Osteoblast (primary cell): ENCODE measurements around the gene NUP50. TPM values are rescaled to one million over a fixed set of nuclear protein-coding genes. Genes with fewer than 3 reads are reported as not detected.

Experiments
- DNase-seq: peaks from one replicate; pipeline ENCODE4 v3.0.0; 2011; ENCODE audit warnings: low spot score, mixed read lengths; ENCODE audit not compliant: insufficient read length; ENCODE audit errors: missing footprints
- H2AFZ ChIP-seq: 2 replicates; pipeline ENCODE4 v1.6.0; 2011; ENCODE audit warnings: mild to moderate bottlenecking, low read length
- H3K27ac ChIP-seq: 2 replicates; pipeline ENCODE4 v1.5.1; 2011; ENCODE audit warnings: mild to moderate bottlenecking, low read depth, low read length, moderate library complexity
- H3K27me3 ChIP-seq: 2 replicates; pipeline ENCODE4 v1.6.0; 2012; ENCODE audit warnings: mild to moderate bottlenecking, control low read depth, inconsistent platforms, low read length, moderate library complexity; ENCODE audit not compliant: insufficient read depth
- H3K36me3 ChIP-seq: 2 replicates; pipeline ENCODE4 v1.5.1; 2011; ENCODE audit warnings: mild to moderate bottlenecking, low read length, control low read depth, moderate library complexity; ENCODE audit not compliant: insufficient read depth
- H3K4me1 ChIP-seq: 2 replicates; pipeline ENCODE4 v1.5.1; 2011; ENCODE audit warnings: mild to moderate bottlenecking, low read length, control low read depth, moderate library complexity; ENCODE audit not compliant: insufficient read depth
- H3K4me2 ChIP-seq: 2 replicates; pipeline ENCODE4 v1.6.0; 2011; ENCODE audit warnings: mild to moderate bottlenecking, low read length; ENCODE audit not compliant: insufficient read depth
- H3K4me3 ChIP-seq: fragments of 200-600 bp; sonication (generic); 3 replicates; pipeline ENCODE4 v1.5.1; 2012; ENCODE audit warnings: mild to moderate bottlenecking, low read length, inconsistent platforms; ENCODE audit not compliant: insufficient read depth
- H3K79me2 ChIP-seq: 2 replicates; pipeline ENCODE4 v1.6.0; 2012; ENCODE audit warnings: mild to moderate bottlenecking, low read length, control low read depth, inconsistent platforms; ENCODE audit not compliant: insufficient read depth
- H3K9me3 ChIP-seq: 2 replicates; pipeline ENCODE4 v1.5.1; 2011; ENCODE audit warnings: low read depth, low read length, control low read depth
- H4K20me1 ChIP-seq: 2 replicates; pipeline ENCODE4 v1.6.0; 2012; ENCODE audit warnings: mild to moderate bottlenecking, low read length, control low read depth; ENCODE audit not compliant: insufficient read depth
- total RNA-seq: library from RNA; depleted of rRNA; stranded (reverse); fragments of >200 nt; gene quantifications from 2 replicates; pipeline ENCODE4 v1.2.3, GENCODE V29; 2012
- TF ChIP-seq, protein P1 (sequence below): IDR thresholded peaks from 2 replicates; pipeline ENCODE4 v1.5.1; 2011; ENCODE audit warnings: mild to moderate bottlenecking, low read depth, low read length, moderate library complexity; ENCODE audit errors: extremely low read depth

Gene NUP50
- total RNA-seq, 1 donor: 54.3 TPM

DNA sequence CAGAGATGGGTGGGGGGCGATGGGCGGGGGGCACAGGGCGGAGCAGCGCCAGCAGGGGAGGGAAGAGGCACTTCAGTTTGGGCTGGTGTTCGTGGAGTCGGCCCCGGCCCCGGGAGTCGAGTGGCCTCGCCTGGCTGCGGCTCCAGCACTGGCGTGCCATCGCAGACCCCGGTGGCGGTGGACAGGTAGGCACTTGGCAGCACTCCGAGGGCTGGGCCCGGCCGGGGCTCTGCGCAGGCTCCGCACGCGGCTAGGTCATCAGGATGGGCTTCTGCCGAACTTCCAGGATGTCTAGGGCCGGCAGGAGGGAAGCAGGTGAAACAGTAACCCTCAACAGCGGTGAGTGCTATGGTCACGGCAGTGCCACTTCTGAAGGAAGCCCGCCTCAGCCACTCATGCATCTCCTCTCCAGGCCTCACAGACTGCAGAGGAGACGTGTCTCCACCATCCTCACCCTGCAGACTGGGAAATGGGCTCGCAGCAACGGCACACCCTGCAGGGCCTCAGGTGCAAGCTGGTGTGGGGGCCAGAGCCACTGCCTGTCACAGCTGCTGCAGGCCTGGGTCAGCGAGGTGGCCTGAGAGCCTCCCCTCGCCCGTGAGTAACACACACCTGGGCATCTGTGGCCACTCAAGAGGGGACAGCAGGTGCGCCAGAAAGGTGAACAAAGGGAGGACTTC is 33.3 kb downstream of the NUP50 start:
- Histone ChIP-seq H3K36me3 (peaks cover 14% of the 10 kb centered on the region), H3K4me1 (peaks cover 16% of the 10 kb centered on the region), H3K79me2 (no peaks in the 10 kb centered on the region), H3K9me3 (no peaks in the 10 kb centered on the region), H4K20me1 (peaks cover 16% of the 10 kb centered on the region), H3K4me3 (no peak overlapping the region), H3K4me2 (no peak overlapping the region), H2AFZ (no peak overlapping the region), H3K27ac (no peak overlapping the region), H3K27me3 (no peaks in the 10 kb centered on the region)
- DNase-seq: peak; percentile 73
- TF ChIP-seq, protein P1, sequence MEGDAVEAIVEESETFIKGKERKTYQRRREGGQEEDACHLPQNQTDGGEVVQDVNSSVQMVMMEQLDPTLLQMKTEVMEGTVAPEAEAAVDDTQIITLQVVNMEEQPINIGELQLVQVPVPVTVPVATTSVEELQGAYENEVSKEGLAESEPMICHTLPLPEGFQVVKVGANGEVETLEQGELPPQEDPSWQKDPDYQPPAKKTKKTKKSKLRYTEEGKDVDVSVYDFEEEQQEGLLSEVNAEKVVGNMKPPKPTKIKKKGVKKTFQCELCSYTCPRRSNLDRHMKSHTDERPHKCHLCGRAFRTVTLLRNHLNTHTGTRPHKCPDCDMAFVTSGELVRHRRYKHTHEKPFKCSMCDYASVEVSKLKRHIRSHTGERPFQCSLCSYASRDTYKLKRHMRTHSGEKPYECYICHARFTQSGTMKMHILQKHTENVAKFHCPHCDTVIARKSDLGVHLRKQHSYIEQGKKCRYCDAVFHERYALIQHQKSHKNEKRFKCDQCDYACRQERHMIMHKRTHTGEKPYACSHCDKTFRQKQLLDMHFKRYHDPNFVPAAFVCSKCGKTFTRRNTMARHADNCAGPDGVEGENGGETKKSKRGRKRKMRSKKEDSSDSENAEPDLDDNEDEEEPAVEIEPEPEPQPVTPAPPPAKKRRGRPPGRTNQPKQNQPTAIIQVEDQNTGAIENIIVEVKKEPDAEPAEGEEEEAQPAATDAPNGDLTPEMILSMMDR: no peak

- TF ChIP-seq, protein P1: no peak
- no peak for DNase-seq
- Histone ChIP-seq H2AFZ (no peak overlapping the region), H3K4me1 (peaks cover 21% of the 10 kb centered on the region), H3K9me3 (no peaks in the 10 kb centered on the region), H4K20me1 (peaks cover 18% of the 10 kb centered on the region), H3K27ac (no peak overlapping the region), H3K4me3 (no peak overlapping the region), H3K79me2 (no peaks in the 10 kb centered on the region), H3K36me3 (peaks cover 19% of the 10 kb centered on the region), H3K27me3 (no peaks in the 10 kb centered on the region), H3K4me2 (no peak overlapping the region)
Observed at GRCh38 chr22:45197606-45198462, 34.1 kb downstream of the NUP50 start.

DNA sequence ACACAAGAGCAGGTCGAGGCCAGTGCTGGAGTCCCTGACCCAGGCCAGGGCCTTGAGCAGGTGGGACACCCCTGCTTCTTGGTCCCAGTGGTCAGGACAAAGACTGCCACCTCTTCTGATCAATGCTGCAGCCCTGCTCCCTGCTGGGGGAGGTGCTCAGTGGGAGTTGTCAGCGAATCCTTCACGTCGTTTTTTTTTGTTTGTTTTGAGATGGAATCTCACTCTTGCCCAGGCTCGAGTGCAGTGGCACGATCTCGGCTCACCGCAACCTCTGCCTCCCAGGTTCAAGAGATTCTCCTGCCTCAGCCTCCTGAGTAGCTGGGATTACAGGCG is 34.7 kb downstream of the NUP50 start:
- H3K27ac ChIP-seq: no peak overlapping the region
- DNase-seq: no peak
- peaks cover 21% of the 10 kb centered on the region for H3K36me3 ChIP-seq
- H3K27me3 ChIP-seq: no peaks in the 10 kb centered on the region
- peaks cover 21% of the 10 kb centered on the region for H3K4me1 ChIP-seq
- H4K20me1 ChIP-seq: peaks cover 18% of the 10 kb centered on the region
- no peaks in the 10 kb centered on the region for H3K79me2 ChIP-seq
- H3K4me3 ChIP-seq: no peak overlapping the region
- no peak overlapping the region for H2AFZ ChIP-seq
- TF ChIP-seq, protein P1: no peak
- no peak overlapping the region for H3K4me2 ChIP-seq
- no peaks in the 10 kb centered on the region for H3K9me3 ChIP-seq

DNA sequence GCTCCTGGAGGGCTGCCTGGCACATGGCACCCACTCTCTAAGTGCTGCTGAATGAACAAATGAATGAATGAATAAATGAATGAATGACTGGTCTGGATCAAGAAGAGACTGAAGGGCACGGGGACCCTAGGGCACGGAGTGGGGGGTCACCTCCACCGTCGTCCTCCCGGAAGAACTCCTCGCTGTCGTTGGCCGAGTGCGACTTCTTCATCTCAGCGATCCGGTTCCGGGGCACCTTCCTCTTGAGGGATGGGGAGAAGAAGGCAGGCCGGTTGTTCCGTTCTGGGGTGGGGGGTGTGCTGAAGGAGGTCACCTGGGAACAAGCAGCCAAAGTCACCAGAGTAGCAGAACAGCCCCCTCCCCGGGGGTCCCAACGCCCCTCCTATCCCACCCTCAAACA is 36.0 kb downstream of the NUP50 start:
- Histone ChIP-seq H3K9me3 (no peaks in the 10 kb centered on the region), H3K79me2 (no peaks in the 10 kb centered on the region), H3K36me3 (peaks cover 21% of the 10 kb centered on the region), H3K4me1 (peaks cover 21% of the 10 kb centered on the region), H3K4me2 (no peak overlapping the region), H3K27ac (peak overlapping the region; percentile 100), H4K20me1 (peaks cover 18% of the 10 kb centered on the region), H3K4me3 (no peak overlapping the region), H2AFZ (no peak overlapping the region), H3K27me3 (no peaks in the 10 kb centered on the region)
- no peak for DNase-seq
- TF ChIP-seq, protein P1: no peak
